ENCODE results near the gene MAN2B2.

Gene MAN2B2

GRCh38 chr4:6546681-6547447 is 28.1 kb upstream of the MAN2B2 start:
- peak; percentile 33 for DNase-seq

DNA sequence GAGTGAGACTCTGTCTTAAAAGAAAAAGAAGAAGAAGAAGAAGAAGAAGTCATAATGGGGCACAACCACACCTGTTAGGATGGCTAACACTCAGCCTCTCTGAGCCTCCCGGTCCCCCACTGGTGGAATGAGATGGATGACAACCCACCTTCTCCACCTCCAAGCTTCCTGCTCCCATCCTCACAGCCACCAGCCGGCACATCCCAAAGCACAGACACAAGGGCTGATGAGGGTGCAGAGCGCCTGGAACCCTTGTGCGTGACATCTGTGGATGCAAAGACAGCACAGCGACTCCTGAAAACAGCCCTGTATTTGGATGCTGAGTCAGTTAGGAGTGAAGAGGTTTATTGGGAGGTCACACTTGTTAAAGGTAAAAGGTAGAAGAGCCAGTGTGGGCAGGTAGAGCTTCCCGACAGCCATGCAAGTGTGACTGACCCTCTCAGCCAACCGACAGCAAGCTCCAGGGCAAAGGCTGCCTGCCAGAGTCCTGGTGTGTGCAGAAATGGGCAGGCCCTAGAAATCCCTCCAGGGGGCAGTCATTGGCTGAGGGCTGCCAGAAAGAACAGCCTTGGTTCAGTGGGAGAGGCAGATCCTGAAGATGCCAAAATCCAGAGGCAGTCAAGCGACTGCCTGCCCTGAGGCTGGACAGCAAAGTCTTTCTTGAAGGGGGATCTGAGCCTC is 26.6 kb upstream of the MAN2B2 start:
- no peak for DNase-seq

GRCh38 chr4:6548882-6549230 is 26.1 kb upstream of the MAN2B2 start:
- no peak for DNase-seq

DNA sequence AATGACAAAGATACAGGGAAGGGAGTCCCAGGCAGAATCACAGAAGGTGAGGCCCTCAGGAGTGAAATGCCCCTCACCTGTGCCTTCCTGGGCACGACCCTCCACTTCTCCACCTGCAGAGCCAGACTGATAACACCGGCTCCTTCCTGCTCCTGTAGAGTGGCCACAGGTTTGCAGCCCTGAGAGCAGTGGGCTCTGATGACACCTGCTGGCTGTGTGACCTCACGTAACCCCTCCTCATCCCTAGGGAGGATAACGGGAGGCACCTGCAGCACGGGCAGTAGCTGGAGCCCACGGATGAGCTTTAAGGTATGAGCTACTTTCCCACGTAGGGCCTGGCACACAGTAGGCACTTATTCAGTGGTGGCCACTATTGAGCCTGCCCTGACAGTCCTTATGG is 25.5 kb upstream of the MAN2B2 start:
- DNase-seq = no peak

GRCh38 chr4:6549890-6550620 is 24.9 kb upstream of the MAN2B2 start:
- DNase-seq = peak; percentile 35

- DNase-seq = no peak
These were observed 24.2 kb upstream of the MAN2B2 start for GRCh38 chr4:6550821-6551220.

GRCh38 chr4:6551660-6552059 is 23.3 kb upstream of the MAN2B2 start:
- DNase-seq = no peak

- DNase-seq = no peak
These were observed 19.5 kb upstream of the MAN2B2 start for GRCh38 chr4:6555519-6555918.

GRCh38 chr4:6556263-6556662 is 18.7 kb upstream of the MAN2B2 start:
- DNase-seq = no peak

GRCh38 chr4:6557185-6557584 is 17.8 kb upstream of the MAN2B2 start:
- DNase-seq = no peak

DNA sequence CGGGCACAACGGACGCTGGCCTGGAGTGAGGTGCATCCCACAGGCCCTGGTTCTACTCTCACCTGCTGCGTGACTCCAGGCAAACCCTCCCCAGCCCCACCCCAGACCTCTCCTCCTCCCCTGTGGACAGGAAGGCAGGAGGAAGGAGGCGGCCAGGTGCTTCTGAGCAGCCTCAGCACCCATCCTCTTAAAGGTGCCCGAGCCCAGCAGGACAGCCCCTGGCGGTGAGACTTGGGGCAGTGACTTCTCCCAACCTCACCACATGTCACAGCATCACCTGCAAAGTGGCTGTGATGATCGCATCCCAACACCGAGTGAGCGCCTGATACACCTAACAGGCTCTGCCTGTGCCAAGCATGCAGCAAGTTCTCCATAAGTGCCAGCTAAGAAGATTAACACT is 17.1 kb upstream of the MAN2B2 start:
- no peak for DNase-seq

DNA sequence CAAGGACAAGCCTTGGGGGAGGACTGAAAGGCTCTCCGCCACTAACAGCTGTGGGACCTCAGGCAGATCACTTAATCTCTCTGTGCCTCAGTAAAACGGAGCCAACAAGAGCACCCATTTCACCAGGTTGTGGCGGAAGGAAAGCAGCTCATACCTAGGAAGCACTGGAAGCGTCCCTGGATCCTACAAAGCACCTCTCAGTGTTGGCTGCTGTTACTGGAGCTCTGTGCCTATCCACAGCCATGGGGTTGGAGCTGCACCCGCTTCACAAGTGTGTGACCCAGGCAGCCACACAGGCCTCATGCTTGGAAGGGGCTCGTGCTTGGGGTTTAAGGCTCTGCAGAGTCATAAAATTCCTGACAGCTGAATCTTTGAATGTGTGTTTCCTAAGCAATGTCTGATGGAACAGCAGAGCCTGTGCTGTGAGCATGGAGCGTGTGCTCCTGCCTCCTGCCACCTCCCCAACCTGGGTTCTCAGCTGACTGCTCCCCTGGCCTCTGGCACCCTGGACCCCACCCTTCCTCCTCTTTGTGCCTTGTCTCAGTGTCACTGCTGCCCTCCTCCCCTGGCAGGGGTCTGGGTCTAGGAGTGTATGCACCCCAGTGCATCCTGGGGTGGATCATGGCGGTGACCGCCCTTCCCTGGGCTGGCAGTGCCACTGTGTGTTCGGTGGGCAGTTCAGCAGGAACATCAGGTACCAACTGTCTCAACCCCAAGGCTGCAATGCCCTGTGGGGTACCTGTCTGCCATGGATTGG is 14.4 kb upstream of the MAN2B2 start:
- DNase-seq = no peak

GRCh38 chr4:6561173-6561516 is 13.8 kb upstream of the MAN2B2 start:
- no peak for DNase-seq

GRCh38 chr4:6561706-6562371 is 13.2 kb upstream of the MAN2B2 start:
- no peak for DNase-seq

DNA sequence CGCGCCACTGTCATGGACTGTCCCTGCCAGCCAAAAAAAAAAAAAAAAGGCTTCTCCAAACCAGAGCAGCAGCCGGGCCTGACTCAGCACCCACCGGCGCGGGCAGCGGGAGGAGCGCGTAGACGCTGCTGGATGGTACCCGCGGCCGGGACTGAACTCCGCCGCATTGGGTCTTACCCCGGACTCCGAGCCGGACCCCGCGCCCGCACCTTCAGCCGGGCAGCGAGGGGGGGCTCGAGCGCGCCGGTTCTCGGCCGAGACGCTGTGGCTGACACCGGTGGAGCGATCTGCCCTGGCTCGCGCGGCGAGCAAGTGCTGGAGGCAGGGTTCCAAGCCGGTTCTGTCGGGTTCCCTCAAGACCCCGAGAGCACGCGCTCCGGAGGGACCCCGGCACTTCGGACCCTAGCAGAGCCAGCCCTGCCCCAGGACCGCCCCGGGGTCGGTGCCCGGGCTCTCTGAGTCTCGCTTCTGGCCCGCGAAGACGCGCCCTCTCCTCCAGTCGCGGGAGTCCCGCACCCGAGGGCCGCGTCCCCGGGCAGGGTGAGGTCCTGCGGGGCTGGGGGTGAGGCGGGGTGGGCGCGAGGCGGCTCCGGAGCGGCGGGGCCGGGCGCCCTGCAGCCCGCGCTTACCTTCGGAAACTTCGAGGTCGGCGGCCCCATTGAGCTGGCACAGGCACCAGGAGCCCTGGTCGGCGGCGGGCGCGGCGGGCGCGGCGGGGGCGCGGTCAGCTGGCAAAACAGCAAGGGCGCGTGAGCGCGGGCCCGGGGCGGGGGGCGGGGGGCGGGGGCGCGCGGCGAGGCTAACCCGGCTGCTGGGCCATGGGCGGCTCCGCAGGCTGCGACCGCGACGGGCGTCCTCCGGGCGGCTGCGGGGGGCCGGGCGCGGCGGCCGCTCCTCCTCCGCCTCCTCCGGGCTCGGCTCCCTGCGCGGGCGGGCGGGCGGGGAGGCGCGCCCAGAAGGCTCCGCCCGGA is 11.8 kb upstream of the MAN2B2 start:
- DNase-seq = no peak

GRCh38 chr4:6563935-6564645 is 10.9 kb upstream of the MAN2B2 start:
- DNase-seq = no peak

DNA sequence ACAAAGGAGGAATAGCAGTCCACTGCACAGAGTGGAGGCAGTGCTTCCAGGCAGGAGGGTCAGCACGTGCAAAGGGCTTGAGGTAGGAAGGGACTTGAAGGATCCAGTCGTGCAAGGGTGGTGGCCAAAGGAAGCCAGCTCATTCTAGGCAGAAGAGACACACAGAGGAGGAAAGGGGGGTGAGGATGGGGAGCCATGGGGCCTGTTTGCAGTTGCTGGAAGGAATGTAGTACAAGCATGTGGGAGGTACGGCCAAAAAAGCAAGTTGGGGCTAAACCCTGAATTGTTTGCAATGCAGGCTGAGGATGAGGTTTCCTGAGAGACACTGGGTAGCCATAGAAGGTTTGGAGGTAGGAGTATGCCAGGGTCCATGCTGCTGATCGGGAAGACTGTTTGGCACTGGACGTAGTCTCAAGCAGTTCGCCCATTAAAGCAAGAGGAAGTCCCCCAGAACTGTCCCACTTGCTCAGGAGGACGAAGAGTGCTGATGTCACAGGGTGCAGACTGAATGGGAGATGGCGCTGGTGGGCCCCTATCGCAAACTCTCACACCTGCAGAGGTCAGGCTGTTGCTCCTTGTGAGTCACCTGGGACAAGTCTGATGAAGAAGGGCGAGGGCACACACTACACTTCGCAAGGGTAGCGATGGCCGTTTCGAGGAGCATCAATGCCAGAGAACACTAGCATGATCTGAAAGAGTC is 9.1 kb upstream of the MAN2B2 start:
- no peak for DNase-seq

DNA sequence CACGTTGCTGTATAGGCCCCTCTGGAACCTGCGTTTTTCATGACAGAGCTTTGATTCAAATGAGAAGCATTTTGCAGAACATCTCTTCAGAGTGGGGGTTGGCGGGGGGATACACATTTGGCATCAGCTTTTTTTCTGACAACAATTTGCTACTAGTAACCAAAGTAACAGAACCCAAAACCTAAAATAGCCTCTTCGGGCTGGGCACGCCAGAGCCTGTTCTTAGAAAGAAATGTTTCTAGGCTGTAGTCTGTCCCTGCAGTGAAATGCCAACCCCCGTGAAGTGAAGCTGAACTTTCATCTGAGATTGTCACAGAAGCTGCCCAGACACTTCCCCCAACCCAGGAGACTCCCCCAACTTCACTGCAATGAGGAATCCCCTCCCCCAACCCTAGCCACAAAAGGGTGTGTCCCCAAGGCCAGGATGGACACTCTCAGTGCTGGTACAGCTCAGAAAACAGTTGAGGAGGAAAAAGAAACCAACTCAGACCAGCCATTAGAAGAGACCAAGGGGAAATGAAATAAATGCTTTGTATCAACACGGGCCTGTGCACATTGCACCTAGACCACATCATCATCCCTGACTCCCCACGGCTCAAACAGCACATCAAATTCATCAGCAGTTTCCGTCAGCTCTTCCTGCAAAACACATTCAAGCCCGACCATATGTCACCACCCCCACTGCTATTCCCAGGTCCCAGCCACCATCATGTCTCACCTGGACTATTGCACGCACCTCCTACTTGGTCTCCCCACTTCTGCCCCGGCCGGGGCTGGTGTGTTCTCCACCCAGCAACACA is 8.4 kb upstream of the MAN2B2 start:
- no peak for DNase-seq

GRCh38 chr4:6567218-6567617 is 7.8 kb upstream of the MAN2B2 start:
- DNase-seq = no peak
